K562 (cell line): Measurements from ENCODE around the gene VDR. TPM values are rescaled to one million over a fixed set of nuclear protein-coding genes. Genes with fewer than 3 reads are reported as not detected.

Source experiments
- ATAC-seq: fragments of 200-7000 bp; cut with Tn5 transposase; 3 replicates; pipeline ENCODE4 v1.9.1; 2020; ENCODE audit warnings: moderate library complexity
- BruUV-seq: library from RNA; stranded (reverse); fragments of 400-500 nt; replicated peaks from 2 replicates; lab custom pipeline; 2021; lab: Mats Ljungman, UMichigan
- CTCF ChIA-PET: fragments of 300-600 bp; formaldehyde crosslinking; extraction: SDS; loops from one replicate; lab custom pipeline; 2021; ENCODE audit warnings: low intra/inter-chr PET ratio; lab: Yijun Ruan, JAX
- POLR2A ChIA-PET: fragments of 300-600, 350-650 bp; sonication (Branson Sonifier 250); formaldehyde crosslinking; extraction: SDS; loops from one replicate; lab custom pipeline; 2021; ENCODE audit warnings: antibody characterized with exemption, inconsistent platforms; lab: Yijun Ruan, JAX
- DNase-seq, 4 experiments: peaks; one replicate each; pipeline versions ENCODE4 v3.0.0 to v3.0.0-alpha.2; 2011 to 2018; ENCODE audit warnings: low spot score in 3 of 4, mixed read lengths in 3 of 4; ENCODE audit errors: extremely low read depth in 1 of 4
- FAIRE-seq: peaks from 2 replicates; lab custom pipeline; 2011; peaks lifted over from hg19 to GRCh38; lab: Jason Lieb, UNC
- H2AFZ ChIP-seq: 2 replicates; pipeline ENCODE4 v1.6.0; 2011; ENCODE audit warnings: low read depth, low read length, control low read depth, inconsistent platforms
- H3K27ac ChIP-seq: fragments of 200-600 bp; 3 replicates; pipeline ENCODE4 v1.8.0; 2011; ENCODE audit warnings: low read depth, mild to moderate bottlenecking, control low read depth, inconsistent platforms, low read length, moderate library complexity, mixed read lengths; ENCODE audit errors: extremely low read depth
- H3K27me3 ChIP-seq, 2 experiments: fragments of 300-600 bp in 1 of 2; 2 replicates in 1 of 2; 3 replicates in 1 of 2; pipeline versions ENCODE4 v1.6.0 to v1.8.0; 2011; ENCODE audit warnings: inconsistent platforms in 2 of 2, low read length in 2 of 2, mild to moderate bottlenecking in 1 of 2, mixed read lengths in 1 of 2, moderate library complexity in 1 of 2; ENCODE audit not compliant: control insufficient read depth in 2 of 2, insufficient read depth in 2 of 2
- H3K36me3 ChIP-seq: fragments of 300-600 bp; 3 replicates; pipeline ENCODE4 v1.8.0; 2011; ENCODE audit warnings: mild to moderate bottlenecking, low read length, inconsistent platforms; ENCODE audit not compliant: control insufficient read depth, insufficient read depth
- H3K4me1 ChIP-seq, 2 experiments: fragments of 200-600 bp in 1 of 2; replicated peaks in 1 of 2; 2 replicates in 1 of 2; 3 replicates in 1 of 2; pipeline versions ENCODE4 v1.5.1 to v1.8.0; 2011; ENCODE audit warnings: inconsistent platforms in 2 of 2, low read length in 2 of 2, mild to moderate bottlenecking in 1 of 2, mixed read lengths in 1 of 2, moderate library complexity in 1 of 2; ENCODE audit not compliant: control insufficient read depth in 2 of 2, insufficient read depth in 2 of 2
- H3K4me2 ChIP-seq: 2 replicates; pipeline ENCODE4 v1.6.1; 2011; ENCODE audit warnings: low read length, control low read depth, inconsistent platforms, mixed read lengths; ENCODE audit not compliant: insufficient read depth
- H3K4me3 ChIP-seq: fragments of 200-600 bp; sonication (generic), shearing (Covaris generic); 2 replicates; pipeline ENCODE4 v1.5.1; 2016; ENCODE audit warnings: control low read depth, inconsistent platforms
- H3K79me2 ChIP-seq: fragments of 200-600 bp; 3 replicates; pipeline ENCODE4 v1.8.0; 2011; ENCODE audit warnings: low read length, inconsistent platforms; ENCODE audit not compliant: control insufficient read depth, insufficient read depth
- H3K9ac ChIP-seq, 2 experiments: 2 replicates each; pipeline versions ENCODE4 v1.6.0 to v1.6.1; 2011; ENCODE audit warnings: low read depth in 2 of 2, low read length in 2 of 2, control low read depth in 1 of 2, inconsistent platforms in 1 of 2, mild to moderate bottlenecking in 1 of 2, mixed read lengths in 1 of 2; ENCODE audit not compliant: insufficient read depth in 1 of 2
- H3K9me1 ChIP-seq: one replicate; pipeline ENCODE4 v1.6.0; 2011; ENCODE audit warnings: inconsistent platforms, mild to moderate bottlenecking, low read length, moderate library complexity; ENCODE audit not compliant: control insufficient read depth, insufficient read depth
- H3K9me3 ChIP-seq: replicated peaks from 2 replicates; pipeline ENCODE4 v1.5.1; 2011; ENCODE audit warnings: low read depth, low read length, inconsistent platforms; ENCODE audit not compliant: control insufficient read depth, insufficient read depth
- H4K20me1 ChIP-seq: replicated peaks from 2 replicates; pipeline ENCODE4 v1.6.1; 2011; ENCODE audit warnings: low read length, inconsistent platforms, mixed read lengths; ENCODE audit not compliant: control insufficient read depth, insufficient read depth
- BHLHE40 ChIP-seq: IDR thresholded peaks from 2 replicates; pipeline ENCODE4 v1.6.1; 2011; ENCODE audit warnings: low read length, improper control_type of control experiment
- CBX2 ChIP-seq: fragments of 200-600 bp; sonication (generic); IDR thresholded peaks from one replicate; pipeline ENCODE4 v1.6.1; 2012; ENCODE audit warnings: mild to moderate bottlenecking, low read length, inconsistent platforms; ENCODE audit not compliant: insufficient read depth, poor library complexity, severe bottlenecking
- ESRRA ChIP-seq: fragments of 450-650 bp; IDR thresholded peaks from 2 replicates; pipeline ENCODE4 v1.6.1; 2014; ENCODE audit warnings: low read depth, mild to moderate bottlenecking, moderate library complexity, borderline replicate concordance
- HIVEP1 ChIP-seq: fragments of 250-450 bp; sonication (Bioruptor Pico); IDR thresholded peaks from 2 replicates; pipeline ENCODE4 v1.4.0; 2020; ENCODE audit warnings: mild to moderate bottlenecking
- KAT2B ChIP-seq: IDR thresholded peaks from one replicate; pipeline ENCODE4 v1.6.1; 2012; ENCODE audit warnings: low read depth, mild to moderate bottlenecking, control low read depth, inconsistent platforms, low read length, moderate library complexity
- MCM7 ChIP-seq, 2 experiments: fragments of 450-650 bp; IDR thresholded peaks; 2 replicates each; pipeline ENCODE4 v1.6.1; 2016 to 2018
- NBN ChIP-seq: fragments of 450-650 bp; IDR thresholded peaks from 2 replicates; pipeline ENCODE4 v1.6.1; 2016; ENCODE audit warnings: low read depth, mild to moderate bottlenecking
- PYGO2 ChIP-seq: fragments of 450-650 bp; IDR thresholded peaks from 2 replicates; pipeline ENCODE4 v1.6.1; 2016; ENCODE audit warnings: mild to moderate bottlenecking, missing genetic modification characterization, moderate library complexity, missing compliant biosample characterization
- RBFOX2 ChIP-seq: fragments of 200-400 bp; formaldehyde crosslinking; IDR thresholded peaks from 2 replicates; pipeline ENCODE4 v1.6.1; 2017; ENCODE audit warnings: low read depth, mild to moderate bottlenecking, low read length, moderate library complexity
- RUNX1 ChIP-seq: sonication (generic); IDR thresholded peaks from 2 replicates; pipeline ENCODE4 v1.6.1; 2016; ENCODE audit warnings: antibody characterized with exemption, low read depth
- SMAD3 ChIP-seq: fragments of 450-650 bp; formaldehyde crosslinking; conservative IDR thresholded peaks from 2 replicates; pipeline ENCODE4 v1.4.0; 2020; ENCODE audit warnings: mild to moderate bottlenecking
- SNRNP70 ChIP-seq: fragments of 200-400 bp; formaldehyde crosslinking; optimal IDR thresholded peaks from 2 replicates; pipeline ENCODE3; 2017; ENCODE audit warnings: low read depth, low read length
- ZNF121 ChIP-seq: sonication (generic); formaldehyde crosslinking; conservative IDR thresholded peaks from 2 replicates; pipeline ENCODE4 v1.8.0; 2022; ENCODE audit warnings: missing genetic modification reagents
- ZNF143 ChIP-seq: sonication (generic); formaldehyde crosslinking; IDR thresholded peaks from 2 replicates; pipeline ENCODE4 v1.9.0; 2022; ENCODE audit warnings: mild to moderate bottlenecking, missing genetic modification reagents
- ZNF175 ChIP-seq: fragments of 200-800 bp; sonication (Bioruptor generic); IDR thresholded peaks from 2 replicates; pipeline ENCODE4 v1.6.1; 2016; ENCODE audit warnings: low read depth, mild to moderate bottlenecking, missing genetic modification characterization, missing compliant biosample characterization
- ZNF589 ChIP-seq: fragments of 200-800 bp; sonication (Bioruptor generic); IDR thresholded peaks from 2 replicates; pipeline ENCODE4 v1.6.1; 2016; ENCODE audit warnings: low read depth, missing genetic modification characterization, missing compliant biosample characterization
- WGBS: fragments of 100-300 bp; shearing (Covaris generic); methylation state at CpG from one replicate; pipeline ENCODE4 v1.1.6; 2016; ENCODE audit warnings: low coverage, mixed read lengths; ENCODE audit not compliant: insufficient coverage; ENCODE audit errors: missing lambda C conversion rate; 5-methylcytosine and 5-hydroxymethylcytosine counted together
- in situ Hi-C: fragments of 300-500 bp; cut with MboI; formaldehyde crosslinking; loops from 4 replicates; pipeline ENCODE4 v1.15.0; 2018; ENCODE audit warnings: inconsistent platforms, mixed read lengths
- intact Hi-C: fragments of 100-400 bp; cut with micrococcal nuclease; formaldehyde crosslinking; loops from 2 replicates; pipeline ENCODE4 v1.14.2; 2022
- polyA plus RNA-seq, 8 experiments: library from polyadenylated mRNA; depleted of rRNA in 4 of 8; stranded (reverse) in 5 of 8; unstranded in 3 of 8; fragments of >200 nt; fragmentation: Nextera tagmentation in 2 of 8; fragmentation: Illumina TruSeq in 1 of 8; extraction: Ambion mirVana in 2 of 8; extraction: Trizol in 1 of 8; gene quantifications; 2 replicates each; pipeline versions ENCODE4 v1.2.1 to v1.2.3, GENCODE V29; 2011 to 2014; ENCODE audit warnings: inconsistent platforms in 1 of 8, missing spikeins in 1 of 8
- total RNA-seq, 7 experiments: library from RNA; depleted of rRNA in 6 of 7; stranded (reverse); fragments of >200 nt in 6 of 7; fragmentation: Illumina TruSeq in 2 of 7; extraction: Trizol in 2 of 7; gene quantifications; 2 replicates each; pipeline versions ENCODE4 v1.2.1 to v1.2.3, GENCODE V29; 2011 to 2021; ENCODE audit warnings: low replicate concordance in 1 of 7
- TF ChIP-seq, protein P1 (sequence below): sonication (generic); formaldehyde crosslinking; IDR thresholded peaks from 2 replicates; pipeline ENCODE4 v1.4.0; 2020; ENCODE audit warnings: mild to moderate bottlenecking, missing genetic modification reagents

The VDR gene
- total and polyA plus RNA-seq, 9 of the 15 experiments (the other 6 are each of a cell fraction or from before 2014, with no cell fraction given) = 0.61 to 4.8 (median 2.0) TPM

DNA sequence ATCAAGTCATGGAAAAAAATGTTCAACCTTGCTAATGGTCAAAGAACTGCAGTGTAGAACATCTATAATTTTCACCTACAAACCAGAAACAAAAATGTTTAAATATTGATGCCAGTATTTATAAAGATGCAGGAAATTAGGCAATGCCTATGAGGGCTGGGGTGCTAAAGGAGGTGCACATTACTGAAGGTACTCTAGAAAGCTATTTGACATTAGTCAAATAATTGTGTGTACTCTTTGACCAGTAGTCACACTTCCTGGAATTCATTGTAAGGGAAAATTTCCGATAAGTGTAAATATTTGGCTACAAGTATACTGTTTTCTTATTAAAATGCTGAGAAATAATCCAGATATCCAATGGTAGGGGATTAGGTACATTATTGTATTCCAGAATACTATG is 48.7 kb downstream of the VDR start:
- BruUV-seq = no TSS peak
- no peaks in the 10 kb centered on the region for H3K9me1 ChIP-seq
- POLR2A ChIA-PET = interaction anchor here (0.7 kb wide), 1 partner anchor 1048 kb away, joined by 3 read pairs; a partner anchor contains a TSS
- H3K4me2 ChIP-seq = no peak overlapping the region
- no peak overlapping the region for H3K9ac ChIP-seq
- TF ChIP-seq SNRNP70 (no peak), SMAD3 (no peak), ZNF143 (CRISPR knock-in tag) (no peak), KAT2B (no peak), NBN (no peak), PYGO2 (tag) (no peak), MCM7 (IDR thresholded peaks at IDR 0.05) (no peak), ZNF589 (CRISPR knock-in tag) (no peak), ZNF121 (CRISPR knock-in tag) (no peak), RUNX1 (no peak), CBX2 (no peak), ZNF175 (CRISPR knock-in tag) (no peak), RBFOX2 (no peak), BHLHE40 (no peak), HIVEP1 (no peak), ESRRA (no peak)
- TF ChIP-seq, protein P1, sequence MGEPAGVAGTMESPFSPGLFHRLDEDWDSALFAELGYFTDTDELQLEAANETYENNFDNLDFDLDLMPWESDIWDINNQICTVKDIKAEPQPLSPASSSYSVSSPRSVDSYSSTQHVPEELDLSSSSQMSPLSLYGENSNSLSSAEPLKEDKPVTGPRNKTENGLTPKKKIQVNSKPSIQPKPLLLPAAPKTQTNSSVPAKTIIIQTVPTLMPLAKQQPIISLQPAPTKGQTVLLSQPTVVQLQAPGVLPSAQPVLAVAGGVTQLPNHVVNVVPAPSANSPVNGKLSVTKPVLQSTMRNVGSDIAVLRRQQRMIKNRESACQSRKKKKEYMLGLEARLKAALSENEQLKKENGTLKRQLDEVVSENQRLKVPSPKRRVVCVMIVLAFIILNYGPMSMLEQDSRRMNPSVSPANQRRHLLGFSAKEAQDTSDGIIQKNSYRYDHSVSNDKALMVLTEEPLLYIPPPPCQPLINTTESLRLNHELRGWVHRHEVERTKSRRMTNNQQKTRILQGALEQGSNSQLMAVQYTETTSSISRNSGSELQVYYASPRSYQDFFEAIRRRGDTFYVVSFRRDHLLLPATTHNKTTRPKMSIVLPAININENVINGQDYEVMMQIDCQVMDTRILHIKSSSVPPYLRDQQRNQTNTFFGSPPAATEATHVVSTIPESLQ (CRISPR knock-in tag) = no peak
- CTCF ChIA-PET = no interaction called here
- H2AFZ ChIP-seq = no peak overlapping the region
- no peak overlapping the region for H3K4me3 ChIP-seq
- no peaks in the 10 kb centered on the region for H3K79me2 ChIP-seq
- 44% methylated on average over 1 of the region's 1 CpG for WGBS
- peaks cover 3 to 9% of the 10 kb centered on the region in 2 experiments; a peak in 4 of 5 replicates for H3K4me1 ChIP-seq
- no peak for DNase-seq
- no peaks in the 10 kb centered on the region for H3K36me3 ChIP-seq
- H3K27ac ChIP-seq = no peak overlapping the region
- in situ Hi-C loops (no loop called here), intact Hi-C loops (no loop called here)
- peaks cover 0 to 9% of the 10 kb centered on the region in 2 experiments; a peak in 1 of 5 replicates for H3K27me3 ChIP-seq
- H3K9me3 ChIP-seq = no peaks in the 10 kb centered on the region
- H4K20me1 ChIP-seq = 0 out of 2 replicates have a peak, but pooled peaks cover 2% of the 10 kb centered on the region
- ATAC-seq = no peak
- FAIRE-seq = no peak
